ENCODE measurements around the gene ZNF214. TPM values are rescaled to one million over a fixed set of nuclear protein-coding genes. Genes with fewer than 3 reads are reported as not detected.
A peak's percentile ranks its signal among the peaks of the same experiment; 100 is the strongest.

ZNF214 gene
- total and polyA plus RNA-seq, 2 experiments from 2014 or later, result 3.4 to 5.0 TPM

GRCh38 chr11:7046474-7047175 is 26.5 kb upstream of the ZNF214 start:
- 66% methylated on average over 3 of the region's 3 CpGs for WGBS (ENCODE audit: low lambda C conversion rate, missing lambda C conversion rate)
- TF ChIP-seq, protein P1, sequence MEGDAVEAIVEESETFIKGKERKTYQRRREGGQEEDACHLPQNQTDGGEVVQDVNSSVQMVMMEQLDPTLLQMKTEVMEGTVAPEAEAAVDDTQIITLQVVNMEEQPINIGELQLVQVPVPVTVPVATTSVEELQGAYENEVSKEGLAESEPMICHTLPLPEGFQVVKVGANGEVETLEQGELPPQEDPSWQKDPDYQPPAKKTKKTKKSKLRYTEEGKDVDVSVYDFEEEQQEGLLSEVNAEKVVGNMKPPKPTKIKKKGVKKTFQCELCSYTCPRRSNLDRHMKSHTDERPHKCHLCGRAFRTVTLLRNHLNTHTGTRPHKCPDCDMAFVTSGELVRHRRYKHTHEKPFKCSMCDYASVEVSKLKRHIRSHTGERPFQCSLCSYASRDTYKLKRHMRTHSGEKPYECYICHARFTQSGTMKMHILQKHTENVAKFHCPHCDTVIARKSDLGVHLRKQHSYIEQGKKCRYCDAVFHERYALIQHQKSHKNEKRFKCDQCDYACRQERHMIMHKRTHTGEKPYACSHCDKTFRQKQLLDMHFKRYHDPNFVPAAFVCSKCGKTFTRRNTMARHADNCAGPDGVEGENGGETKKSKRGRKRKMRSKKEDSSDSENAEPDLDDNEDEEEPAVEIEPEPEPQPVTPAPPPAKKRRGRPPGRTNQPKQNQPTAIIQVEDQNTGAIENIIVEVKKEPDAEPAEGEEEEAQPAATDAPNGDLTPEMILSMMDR (IDR thresholded peaks at IDR 0.05; ENCODE audit: poor library complexity), result no peak
- TF ChIP-seq EZH2phosphoT487 (IDR thresholded peaks at IDR 0.05; ENCODE audit: low read depth, severe bottlenecking, unreplicated experiment), result no peak
- no peak for TF ChIP-seq EZH2 (IDR thresholded peaks at IDR 0.05; ENCODE audit: borderline replicate concordance)
- Histone ChIP-seq H3K36me3 (replicated peaks; ENCODE audit: insufficient read depth, low read depth) (no peaks in the 10 kb centered on the region), H3K4me2 (no peak overlapping the region), H3K27me3 (no peaks in the 10 kb centered on the region), H3K9me3 (ENCODE audit: low read depth) (no peaks in the 10 kb centered on the region), H4K20me1 (ENCODE audit: insufficient read depth, poor library complexity, severe bottlenecking) (no peaks in the 10 kb centered on the region), H3K9me2 (replicated peaks; ENCODE audit: insufficient read depth) (no peaks in the 10 kb centered on the region), H3K79me2 (no peaks in the 10 kb centered on the region), H3K27ac (no peak overlapping the region), H3K4me1 (ENCODE audit: insufficient read depth) (peaks cover 4% of the 10 kb centered on the region), H3K4me3 (no peak overlapping the region), H2AFZ (no peak overlapping the region)
- DNase-seq (ENCODE audit: low spot score), result no peak

DNA sequence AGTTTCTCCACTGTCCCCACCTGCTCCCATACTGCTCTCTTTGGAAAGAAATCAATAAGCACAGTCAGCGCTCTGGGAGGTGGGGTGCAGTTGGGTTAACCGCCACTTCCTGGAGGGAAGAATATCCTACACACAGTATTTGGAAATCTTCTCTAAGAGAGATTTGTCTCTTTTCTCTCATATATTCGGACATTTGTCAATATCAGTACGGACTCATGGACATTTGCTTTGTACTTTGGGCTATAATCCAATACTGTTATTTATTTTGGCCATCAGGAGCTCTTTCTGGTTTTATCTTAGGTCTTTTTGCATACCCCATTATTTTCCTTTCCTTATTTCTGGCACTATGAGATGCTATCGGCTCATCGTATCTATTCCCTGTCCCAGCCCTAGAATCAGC is 13.9 kb upstream of the ZNF214 start:
- no peak for DNase-seq (ENCODE audit: low spot score)
- no peak overlapping the region for H3K4me3 ChIP-seq
- no peaks in the 10 kb centered on the region for H3K9me2 ChIP-seq (replicated peaks; ENCODE audit: insufficient read depth)
- no peak overlapping the region for H3K4me2 ChIP-seq
- H3K9me3 ChIP-seq (ENCODE audit: low read depth), result no peaks in the 10 kb centered on the region
- H3K36me3 ChIP-seq (replicated peaks; ENCODE audit: insufficient read depth, low read depth), result no peaks in the 10 kb centered on the region
- no peaks in the 10 kb centered on the region for H3K4me1 ChIP-seq (ENCODE audit: insufficient read depth)
- no peaks in the 10 kb centered on the region for H3K79me2 ChIP-seq
- no peaks in the 10 kb centered on the region for H3K27me3 ChIP-seq
- H4K20me1 ChIP-seq (ENCODE audit: insufficient read depth, poor library complexity, severe bottlenecking), result no peaks in the 10 kb centered on the region
- no peak overlapping the region for H2AFZ ChIP-seq
- H3K27ac ChIP-seq, result no peak overlapping the region
- TF ChIP-seq EZH2 (IDR thresholded peaks at IDR 0.05; ENCODE audit: borderline replicate concordance) (no peak), EZH2phosphoT487 (IDR thresholded peaks at IDR 0.05; ENCODE audit: low read depth, severe bottlenecking, unreplicated experiment) (no peak)
- TF ChIP-seq, protein P1 (IDR thresholded peaks at IDR 0.05; ENCODE audit: poor library complexity), result no peak
- 94% methylated on average over 6 of the region's 6 CpGs for WGBS (ENCODE audit: low lambda C conversion rate, missing lambda C conversion rate)

DNA sequence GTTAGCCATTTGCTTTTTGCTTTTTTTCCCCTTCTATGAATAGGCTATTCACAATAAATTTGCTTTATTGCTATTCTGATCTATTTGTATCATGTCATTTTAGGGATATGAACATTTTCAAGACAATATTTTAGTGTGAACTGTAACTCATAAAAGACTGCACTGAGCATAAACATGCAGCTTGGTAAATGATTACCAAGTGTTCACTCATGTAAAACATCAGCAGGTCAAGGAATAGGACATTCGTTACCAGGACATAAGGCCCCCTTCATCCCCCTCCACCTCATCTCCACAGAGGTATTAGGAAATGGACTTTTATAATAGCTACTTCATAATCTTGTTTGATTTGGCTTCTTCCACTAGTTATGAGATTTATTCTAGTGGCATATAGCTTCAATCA is 12.5 kb upstream of the ZNF214 start:
- Histone ChIP-seq H3K36me3 (replicated peaks; ENCODE audit: insufficient read depth, low read depth) (no peaks in the 10 kb centered on the region), H3K4me3 (no peak overlapping the region), H4K20me1 (ENCODE audit: insufficient read depth, poor library complexity, severe bottlenecking) (no peaks in the 10 kb centered on the region), H3K27me3 (no peaks in the 10 kb centered on the region), H3K4me1 (ENCODE audit: insufficient read depth) (no peaks in the 10 kb centered on the region), H3K4me2 (no peak overlapping the region), H3K27ac (no peak overlapping the region), H2AFZ (peak overlapping the region; percentile 4), H3K9me3 (ENCODE audit: low read depth) (no peaks in the 10 kb centered on the region), H3K9me2 (replicated peaks; ENCODE audit: insufficient read depth) (no peaks in the 10 kb centered on the region), H3K79me2 (no peaks in the 10 kb centered on the region)
- 81% methylated on average over 1 of the region's 1 CpG for WGBS (ENCODE audit: low lambda C conversion rate, missing lambda C conversion rate)
- TF ChIP-seq EZH2phosphoT487 (IDR thresholded peaks at IDR 0.05; ENCODE audit: low read depth, severe bottlenecking, unreplicated experiment) (no peak), EZH2 (IDR thresholded peaks at IDR 0.05; ENCODE audit: borderline replicate concordance) (no peak)
- TF ChIP-seq, protein P1 (IDR thresholded peaks at IDR 0.05; ENCODE audit: poor library complexity), result no peak
- no peak for DNase-seq (ENCODE audit: low spot score)

Measured in hepatocyte (in vitro differentiated cells).